K562 (cell line): ENCODE measurements around the gene PSMC3IP. TPM values are rescaled to one million over a fixed set of nuclear protein-coding genes. Genes with fewer than 3 reads are reported as not detected.

Experiments
- ATAC-seq: fragments of 200-7000 bp; cut with Tn5 transposase; 3 replicates; pipeline ENCODE4 v1.9.1; 2020; ENCODE audit warnings: moderate library complexity
- BruUV-seq: library from RNA; stranded (reverse); fragments of 400-500 nt; replicated peaks from 2 replicates; lab custom pipeline; 2021; lab: Mats Ljungman, UMichigan
- CTCF ChIA-PET: fragments of 300-600 bp; formaldehyde crosslinking; extraction: SDS; loops from one replicate; lab custom pipeline; 2021; ENCODE audit warnings: low intra/inter-chr PET ratio; lab: Yijun Ruan, JAX
- POLR2A ChIA-PET: fragments of 300-600, 350-650 bp; sonication (Branson Sonifier 250); formaldehyde crosslinking; extraction: SDS; loops from one replicate; lab custom pipeline; 2021; ENCODE audit warnings: antibody characterized with exemption, inconsistent platforms; lab: Yijun Ruan, JAX
- DNase-seq, 4 experiments: peaks; one replicate each; pipeline versions ENCODE4 v3.0.0 to v3.0.0-alpha.2; 2011 to 2018; ENCODE audit warnings: low spot score in 3 of 4, mixed read lengths in 3 of 4; ENCODE audit errors: extremely low read depth in 1 of 4
- FAIRE-seq: peaks from 2 replicates; lab custom pipeline; 2011; peaks lifted over from hg19 to GRCh38; lab: Jason Lieb, UNC
- H2AFZ ChIP-seq: 2 replicates; pipeline ENCODE4 v1.6.0; 2011; ENCODE audit warnings: low read depth, low read length, control low read depth, inconsistent platforms
- H3K27ac ChIP-seq: fragments of 200-600 bp; 3 replicates; pipeline ENCODE4 v1.8.0; 2011; ENCODE audit warnings: low read depth, mild to moderate bottlenecking, control low read depth, inconsistent platforms, low read length, moderate library complexity, mixed read lengths; ENCODE audit errors: extremely low read depth
- H3K27me3 ChIP-seq, 2 experiments: fragments of 300-600 bp in 1 of 2; 2 replicates in 1 of 2; 3 replicates in 1 of 2; pipeline versions ENCODE4 v1.6.0 to v1.8.0; 2011; ENCODE audit warnings: inconsistent platforms in 2 of 2, low read length in 2 of 2, mild to moderate bottlenecking in 1 of 2, mixed read lengths in 1 of 2, moderate library complexity in 1 of 2; ENCODE audit not compliant: control insufficient read depth in 2 of 2, insufficient read depth in 2 of 2
- H3K36me3 ChIP-seq: fragments of 300-600 bp; 3 replicates; pipeline ENCODE4 v1.8.0; 2011; ENCODE audit warnings: mild to moderate bottlenecking, low read length, inconsistent platforms; ENCODE audit not compliant: control insufficient read depth, insufficient read depth
- H3K4me1 ChIP-seq, 2 experiments: fragments of 200-600 bp in 1 of 2; replicated peaks in 1 of 2; 2 replicates in 1 of 2; 3 replicates in 1 of 2; pipeline versions ENCODE4 v1.5.1 to v1.8.0; 2011; ENCODE audit warnings: inconsistent platforms in 2 of 2, low read length in 2 of 2, mild to moderate bottlenecking in 1 of 2, mixed read lengths in 1 of 2, moderate library complexity in 1 of 2; ENCODE audit not compliant: control insufficient read depth in 2 of 2, insufficient read depth in 2 of 2
- H3K4me2 ChIP-seq: 2 replicates; pipeline ENCODE4 v1.6.1; 2011; ENCODE audit warnings: low read length, control low read depth, inconsistent platforms, mixed read lengths; ENCODE audit not compliant: insufficient read depth
- H3K4me3 ChIP-seq: fragments of 200-600 bp; sonication (generic), shearing (Covaris generic); 2 replicates; pipeline ENCODE4 v1.5.1; 2016; ENCODE audit warnings: control low read depth, inconsistent platforms
- H3K79me2 ChIP-seq: fragments of 200-600 bp; 3 replicates; pipeline ENCODE4 v1.8.0; 2011; ENCODE audit warnings: low read length, inconsistent platforms; ENCODE audit not compliant: control insufficient read depth, insufficient read depth
- H3K9ac ChIP-seq, 2 experiments: 2 replicates each; pipeline versions ENCODE4 v1.6.0 to v1.6.1; 2011; ENCODE audit warnings: low read depth in 2 of 2, low read length in 2 of 2, control low read depth in 1 of 2, inconsistent platforms in 1 of 2, mild to moderate bottlenecking in 1 of 2, mixed read lengths in 1 of 2; ENCODE audit not compliant: insufficient read depth in 1 of 2
- H3K9me1 ChIP-seq: one replicate; pipeline ENCODE4 v1.6.0; 2011; ENCODE audit warnings: inconsistent platforms, mild to moderate bottlenecking, low read length, moderate library complexity; ENCODE audit not compliant: control insufficient read depth, insufficient read depth
- H3K9me3 ChIP-seq: replicated peaks from 2 replicates; pipeline ENCODE4 v1.5.1; 2011; ENCODE audit warnings: low read depth, low read length, inconsistent platforms; ENCODE audit not compliant: control insufficient read depth, insufficient read depth
- H4K20me1 ChIP-seq: replicated peaks from 2 replicates; pipeline ENCODE4 v1.6.1; 2011; ENCODE audit warnings: low read length, inconsistent platforms, mixed read lengths; ENCODE audit not compliant: control insufficient read depth, insufficient read depth
- ATF1 ChIP-seq, 2 experiments: fragments of 450-650 bp in 1 of 2; IDR thresholded peaks; 2 replicates each; pipeline ENCODE4 v1.6.1; 2016; ENCODE audit warnings: missing compliant biosample characterization in 1 of 2, missing genetic modification characterization in 1 of 2
- CBFB ChIP-seq: sonication (generic); formaldehyde crosslinking; IDR thresholded peaks from 2 replicates; pipeline ENCODE4 v1.4.0; 2020; ENCODE audit warnings: mild to moderate bottlenecking, missing genetic modification reagents
- E2F1 ChIP-seq: sonication (generic); formaldehyde crosslinking; IDR thresholded peaks from 2 replicates; pipeline ENCODE4 v1.8.1; 2023; ENCODE audit warnings: mild to moderate bottlenecking, missing genetic modification reagents, moderate library complexity
- EP300 ChIP-seq: IDR thresholded peaks from 2 replicates; pipeline ENCODE4 v1.6.1; 2012; ENCODE audit warnings: low read length, improper control_type of control experiment
- EP400 ChIP-seq: fragments of 450-650 bp; IDR thresholded peaks from 2 replicates; pipeline ENCODE4 v1.6.1; 2017; ENCODE audit warnings: antibody characterized with exemption, mild to moderate bottlenecking, moderate library complexity
- L3MBTL2 ChIP-seq: fragments of 450-650 bp; IDR thresholded peaks from 2 replicates; pipeline ENCODE4 v1.6.1; 2016; ENCODE audit warnings: mild to moderate bottlenecking, moderate library complexity
- MCM5 ChIP-seq: fragments of 450-650 bp; IDR thresholded peaks from 2 replicates; pipeline ENCODE4 v1.6.1; 2016; ENCODE audit warnings: low read depth
- MYBL2 ChIP-seq, 2 experiments: fragments of 450-650 bp in 1 of 2; sonication (generic) in 1 of 2; formaldehyde crosslinking in 1 of 2; IDR thresholded peaks; 2 replicates each; pipeline versions ENCODE4 v1.6.1 to v1.8.1; 2017 to 2022; ENCODE audit warnings: borderline replicate concordance in 1 of 2, inconsistent platforms in 1 of 2, low read depth in 1 of 2, mild to moderate bottlenecking in 1 of 2, missing genetic modification reagents in 1 of 2, moderate library complexity in 1 of 2
- SMARCC2 ChIP-seq: fragments of 450-650 bp; IDR thresholded peaks from 2 replicates; pipeline ENCODE4 v1.6.1; 2017; ENCODE audit warnings: antibody characterized with exemption, moderate library complexity, mild to moderate bottlenecking, low read depth
- SMARCE1 ChIP-seq: fragments of 450-650 bp; IDR thresholded peaks from 2 replicates; pipeline ENCODE4 v1.7.1; 2016; ENCODE audit warnings: mild to moderate bottlenecking
- TBL1XR1 ChIP-seq, 2 experiments: IDR thresholded peaks; 2 replicates each; pipeline ENCODE4 v1.6.1; 2012; ENCODE audit warnings: improper control_type of control experiment in 2 of 2, low read length in 2 of 2, mild to moderate bottlenecking in 1 of 2
- WGBS: fragments of 100-300 bp; shearing (Covaris generic); methylation state at CpG from one replicate; pipeline ENCODE4 v1.1.6; 2016; ENCODE audit warnings: low coverage, mixed read lengths; ENCODE audit not compliant: insufficient coverage; ENCODE audit errors: missing lambda C conversion rate; 5-methylcytosine and 5-hydroxymethylcytosine counted together
- in situ Hi-C: fragments of 300-500 bp; cut with MboI; formaldehyde crosslinking; loops from 4 replicates; pipeline ENCODE4 v1.15.0; 2018; ENCODE audit warnings: inconsistent platforms, mixed read lengths
- intact Hi-C: fragments of 100-400 bp; cut with micrococcal nuclease; formaldehyde crosslinking; loops from 2 replicates; pipeline ENCODE4 v1.14.2; 2022
- polyA plus RNA-seq, 8 experiments: library from polyadenylated mRNA; depleted of rRNA in 4 of 8; stranded (reverse) in 5 of 8; unstranded in 3 of 8; fragments of >200 nt; fragmentation: Nextera tagmentation in 2 of 8; fragmentation: Illumina TruSeq in 1 of 8; extraction: Ambion mirVana in 2 of 8; extraction: Trizol in 1 of 8; gene quantifications; 2 replicates each; pipeline versions ENCODE4 v1.2.1 to v1.2.3, GENCODE V29; 2011 to 2014; ENCODE audit warnings: inconsistent platforms in 1 of 8, missing spikeins in 1 of 8
- total RNA-seq, 7 experiments: library from RNA; depleted of rRNA in 6 of 7; stranded (reverse); fragments of >200 nt in 6 of 7; fragmentation: Illumina TruSeq in 2 of 7; extraction: Trizol in 2 of 7; gene quantifications; 2 replicates each; pipeline versions ENCODE4 v1.2.1 to v1.2.3, GENCODE V29; 2011 to 2021; ENCODE audit warnings: low replicate concordance in 1 of 7
- TF ChIP-seq, protein P1 (sequence below): IDR thresholded peaks from 2 replicates; pipeline ENCODE4 v1.6.1; 2011; ENCODE audit warnings: borderline replicate concordance, low read depth, mild to moderate bottlenecking, moderate library complexity, low read length; ENCODE audit not compliant: insufficient read depth, poor library complexity, severe bottlenecking
- TF ChIP-seq, protein P2 (sequence below): fragments of 450-650 bp; IDR thresholded peaks from 2 replicates; pipeline ENCODE4 v1.6.1; 2016

PSMC3IP gene
- total and polyA plus RNA-seq, 9 of the 15 experiments (the other 6 are each of a cell fraction or from before 2014, with no cell fraction given), result 13.8 to 65.6 (median 32.8) TPM

- in situ Hi-C loops, result no loop called here
- FAIRE-seq, result peak; percentile 92
- Histone ChIP-seq H3K4me1 (peaks cover 36 to 53% of the 10 kb centered on the region in 2 experiments; a peak in 4 of 5 replicates), H3K4me2 (peak overlapping the region; percentile 66), H3K27ac (peak overlapping the region; percentile 79), H3K9me3 (no peaks in the 10 kb centered on the region), H2AFZ (peak overlapping the region; percentile 63), H3K9me1 (no peaks in the 10 kb centered on the region), H4K20me1 (no peaks in the 10 kb centered on the region), H3K9ac (peak overlapping the region; percentile 6 to 47; a peak in 3 of 4 replicates), H3K36me3 (no peaks in the 10 kb centered on the region), H3K4me3 (no peak overlapping the region), H3K79me2 (no peaks in the 10 kb centered on the region), H3K27me3 (no peaks in the 10 kb centered on the region)
- ChIA-PET POLR2A (interaction anchor here (0.6 to 2.7 kb wide), 8 partner anchors 8 to 38 kb away, joined by 3 to 13 read pairs (median 4); partner anchors contain the start of genes RETREG3 and TUBG1), CTCF (interaction anchor here (0.5 to 1.1 kb wide), 2 partner anchors 15 to 254 kb away, joined by 3 read pairs; partner anchors contain the start of gene RETREG3)
- no TSS peak for BruUV-seq
- 29% methylated on average over 7 of the region's 7 CpGs for WGBS
- ATAC-seq, result peak; percentile 84
- peak; percentile 72 to 91 (median 80) for DNase-seq
- intact Hi-C loops, result no loop called here
- no peak for TF ChIP-seq E2F1
- peak; percentile 91 for TF ChIP-seq EP300
- peak in 1 of 2 experiments; percentile 68; a peak in 2 of 4 replicates for TF ChIP-seq TBL1XR1 (IDR thresholded peaks at IDR 0.05; ENCODE audit: low read length in 2 of 2)
- TF ChIP-seq ATF1 (CRISPR knock-in tag; IDR thresholded peaks at IDR 0.05), result no peak
- no peak for TF ChIP-seq ATF1 (tag; IDR thresholded peaks at IDR 0.05)
- peak; percentile 44; the same call in 1 of the 2 replicates for TF ChIP-seq CBFB (CRISPR knock-in tag)
- TF ChIP-seq, protein P1, sequence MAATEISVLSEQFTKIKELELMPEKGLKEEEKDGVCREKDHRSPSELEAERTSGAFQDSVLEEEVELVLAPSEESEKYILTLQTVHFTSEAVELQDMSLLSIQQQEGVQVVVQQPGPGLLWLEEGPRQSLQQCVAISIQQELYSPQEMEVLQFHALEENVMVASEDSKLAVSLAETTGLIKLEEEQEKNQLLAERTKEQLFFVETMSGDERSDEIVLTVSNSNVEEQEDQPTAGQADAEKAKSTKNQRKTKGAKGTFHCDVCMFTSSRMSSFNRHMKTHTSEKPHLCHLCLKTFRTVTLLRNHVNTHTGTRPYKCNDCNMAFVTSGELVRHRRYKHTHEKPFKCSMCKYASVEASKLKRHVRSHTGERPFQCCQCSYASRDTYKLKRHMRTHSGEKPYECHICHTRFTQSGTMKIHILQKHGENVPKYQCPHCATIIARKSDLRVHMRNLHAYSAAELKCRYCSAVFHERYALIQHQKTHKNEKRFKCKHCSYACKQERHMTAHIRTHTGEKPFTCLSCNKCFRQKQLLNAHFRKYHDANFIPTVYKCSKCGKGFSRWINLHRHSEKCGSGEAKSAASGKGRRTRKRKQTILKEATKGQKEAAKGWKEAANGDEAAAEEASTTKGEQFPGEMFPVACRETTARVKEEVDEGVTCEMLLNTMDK, result no peak
- TF ChIP-seq SMARCC2, result peak; percentile 93
- no peak for TF ChIP-seq MYBL2 (IDR thresholded peaks at IDR 0.05; ENCODE audit: low read depth)
- no peak for TF ChIP-seq MYBL2 (CRISPR knock-in tag; IDR thresholded peaks at IDR 0.05; ENCODE audit: borderline replicate concordance)
- TF ChIP-seq MCM5, result no peak
- TF ChIP-seq EP400, result peak; percentile 37; the same call in 1 of the 2 replicates
- TF ChIP-seq, protein P2, sequence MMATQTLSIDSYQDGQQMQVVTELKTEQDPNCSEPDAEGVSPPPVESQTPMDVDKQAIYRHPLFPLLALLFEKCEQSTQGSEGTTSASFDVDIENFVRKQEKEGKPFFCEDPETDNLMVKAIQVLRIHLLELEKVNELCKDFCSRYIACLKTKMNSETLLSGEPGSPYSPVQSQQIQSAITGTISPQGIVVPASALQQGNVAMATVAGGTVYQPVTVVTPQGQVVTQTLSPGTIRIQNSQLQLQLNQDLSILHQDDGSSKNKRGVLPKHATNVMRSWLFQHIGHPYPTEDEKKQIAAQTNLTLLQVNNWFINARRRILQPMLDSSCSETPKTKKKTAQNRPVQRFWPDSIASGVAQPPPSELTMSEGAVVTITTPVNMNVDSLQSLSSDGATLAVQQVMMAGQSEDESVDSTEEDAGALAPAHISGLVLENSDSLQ, result peak; percentile 47
- peak; percentile 31; the same call in 1 of the 2 replicates for TF ChIP-seq L3MBTL2
- peak; percentile 95 for TF ChIP-seq SMARCE1
Observed at GRCh38 chr17:42623732-42624596, 46.4 kb upstream of the PSMC3IP start.
